T1000 (cell line): ENCODE results near the gene IFI6.
"Not testable (repeated sequence)": the region's sequence is repeated elsewhere in the genome, so short reads cannot be mapped to it uniquely, and the experiment has no call there.

ENCODE experiments used
- DNase-seq: peaks from one replicate; lab custom pipeline; 2025; ENCODE audit warnings: mixed read lengths; lab: John Stamatoyannopoulos, UW

The IFI6 gene

GRCh38 chr1:27628712-27629111, 43.3 kb downstream of the IFI6 start:
- DNase-seq, result no peak

DNA sequence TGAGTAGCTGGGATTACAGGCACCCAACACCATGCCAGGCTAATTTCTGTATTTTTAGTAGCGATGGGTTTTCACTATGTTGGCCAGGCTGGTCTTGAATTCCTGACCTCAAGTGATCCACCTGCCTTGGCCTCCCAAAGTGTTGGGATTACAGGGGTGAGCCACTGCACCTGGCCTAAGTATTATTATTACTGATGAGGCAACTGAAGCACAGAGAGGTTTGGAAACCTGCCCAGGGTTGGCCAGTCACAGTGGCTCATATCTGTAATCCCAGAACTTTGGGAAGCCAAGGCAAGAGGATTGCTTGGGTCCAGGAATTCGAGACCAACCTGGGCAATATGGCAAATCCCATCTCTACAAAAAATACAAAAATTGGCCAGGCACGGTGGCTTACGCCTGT, 44.3 kb downstream of the IFI6 start:
- not testable (repeated sequence) for DNase-seq

DNA sequence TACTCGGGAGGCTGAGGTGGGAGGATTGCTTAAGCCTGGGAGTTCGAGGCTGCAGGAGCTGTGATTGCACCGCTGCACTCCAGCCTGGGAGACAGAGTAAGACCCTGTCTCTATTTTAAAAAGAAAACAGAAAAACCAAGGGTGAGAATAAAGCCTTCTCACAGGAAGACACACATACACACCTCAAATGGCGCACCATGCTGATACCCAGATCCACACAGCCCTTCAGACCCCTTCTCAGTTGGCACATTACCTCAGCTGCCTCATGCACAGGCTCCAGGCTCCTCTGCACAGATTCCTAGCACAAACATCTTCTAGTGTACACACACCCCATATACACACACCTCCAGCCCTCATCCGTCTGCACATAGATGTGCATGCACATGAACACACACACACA, 44.9 kb downstream of the IFI6 start:
- no peak for DNase-seq

GRCh38 chr1:27626031-27626935, 45.7 kb downstream of the IFI6 start:
- no peak for DNase-seq

DNA sequence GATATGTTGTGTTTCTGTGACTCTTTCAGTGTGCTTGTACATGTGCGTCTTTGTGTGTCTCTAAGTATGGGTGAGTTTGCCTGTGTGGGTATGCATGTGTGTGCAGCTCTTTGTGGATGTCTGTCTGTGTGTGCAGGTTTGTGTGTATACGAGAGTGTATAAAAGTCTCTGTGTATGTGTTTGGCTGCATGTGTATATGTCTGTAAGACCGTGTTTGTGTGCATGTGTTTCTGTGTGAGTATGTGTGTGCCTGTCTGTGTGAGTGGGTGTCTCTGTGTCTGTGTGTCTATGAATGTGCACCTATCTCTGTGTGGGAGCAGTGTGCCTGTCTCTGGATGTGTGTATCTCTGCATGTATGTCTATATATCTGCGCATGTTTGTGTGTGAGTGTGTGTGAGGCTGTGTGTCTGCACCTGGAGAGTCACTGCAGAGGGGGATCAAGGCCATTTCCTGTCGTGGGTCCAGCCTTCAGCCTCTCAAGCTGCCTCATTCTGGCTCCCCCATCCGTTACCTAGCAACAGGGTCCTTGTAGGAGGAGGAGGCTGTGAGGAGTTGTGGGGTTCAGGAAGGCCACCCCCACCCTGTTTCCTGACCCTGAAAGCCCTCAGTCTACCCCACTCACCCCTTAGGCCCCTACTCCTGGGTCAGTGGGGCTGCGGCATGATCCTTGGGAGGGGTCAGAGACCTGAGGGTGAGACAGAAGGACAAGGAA, 47.4 kb downstream of the IFI6 start:
- DNase-seq, result no peak

DNA sequence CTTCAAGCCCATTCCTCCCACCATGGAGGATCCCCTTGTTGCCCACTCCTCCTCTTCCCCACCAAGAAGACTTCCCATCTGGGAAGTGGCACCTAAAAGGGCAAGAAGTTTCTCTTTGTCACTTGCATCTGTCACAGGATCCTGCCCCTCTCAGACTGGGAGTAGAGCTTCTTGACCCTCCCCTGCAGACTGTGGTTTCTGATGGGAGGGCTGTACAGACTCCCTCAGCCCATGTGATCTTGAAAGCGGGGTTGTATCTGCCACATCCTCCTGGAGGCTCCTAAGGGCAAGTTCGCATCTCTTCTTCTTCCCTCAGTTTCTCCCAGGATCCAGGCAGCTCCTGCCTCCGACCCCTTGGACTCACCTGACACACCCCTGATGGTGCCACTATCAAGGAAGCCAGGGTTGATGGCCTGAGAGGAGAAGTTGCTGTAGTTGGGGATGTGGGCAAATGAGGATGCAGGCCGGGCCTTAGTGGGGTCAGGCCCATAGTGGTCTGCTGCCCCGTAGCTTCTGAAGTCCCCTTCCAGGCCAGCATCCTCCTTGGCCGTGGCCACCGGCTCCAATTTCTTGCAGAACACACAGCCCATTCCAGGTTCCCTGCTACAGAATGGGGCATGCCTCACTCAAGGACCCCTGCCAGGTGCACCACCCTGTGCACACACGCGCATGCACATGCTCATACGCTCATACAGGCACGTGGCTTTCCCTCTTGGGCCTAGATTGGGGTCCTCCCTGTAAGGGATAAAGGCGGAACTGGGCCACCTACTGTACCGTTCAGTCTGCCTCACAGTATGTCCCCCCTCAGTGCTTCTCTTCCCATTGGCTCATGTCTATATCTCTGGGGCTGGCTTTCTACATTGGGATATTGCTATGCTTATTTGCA, 48.4 kb downstream of the IFI6 start:
- DNase-seq, result no peak

- DNase-seq, result no peak
These were observed 49.2 kb downstream of the IFI6 start for GRCh38 chr1:27622828-27623227.

GRCh38 chr1:27621051-27621920, 50.7 kb downstream of the IFI6 start:
- no peak for DNase-seq

- not testable (repeated sequence) for DNase-seq
These were observed 52.1 kb downstream of the IFI6 start for GRCh38 chr1:27619782-27620438.

GRCh38 chr1:27618341-27619082, 53.5 kb downstream of the IFI6 start:
- no peak for DNase-seq

DNA sequence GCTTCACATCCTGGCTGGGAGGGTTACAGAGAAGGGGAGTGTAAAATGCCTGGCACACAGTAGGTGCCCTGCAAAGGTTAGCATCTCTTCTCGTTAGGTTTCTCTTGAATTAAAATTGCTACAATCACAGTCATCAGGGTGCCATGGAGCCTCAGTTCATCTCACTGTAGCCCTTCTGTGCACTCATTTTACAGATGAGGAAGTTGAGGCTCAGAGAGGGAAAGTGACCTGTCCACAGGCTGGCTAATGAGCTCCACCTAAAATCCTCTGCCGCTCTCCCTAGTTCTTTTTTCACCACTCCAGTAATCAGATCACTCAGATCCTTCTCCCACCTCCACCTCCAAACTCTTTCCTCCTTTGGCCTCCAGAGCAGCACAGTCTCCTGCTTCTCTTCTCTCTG, 54.6 kb downstream of the IFI6 start:
- no peak for DNase-seq

- no peak for DNase-seq
These were observed 55.6 kb downstream of the IFI6 start for GRCh38 chr1:27616441-27616840.
